HG03571 (cell line): Measurements from ENCODE around the gene OSBPL2.

Experiments
- ATAC-seq: cut with Tn5 transposase; IDR thresholded peaks from one replicate; pipeline ENCODE4 v1.9.1; 2021; ENCODE audit not compliant: unreplicated experiment

OSBPL2 gene

DNA sequence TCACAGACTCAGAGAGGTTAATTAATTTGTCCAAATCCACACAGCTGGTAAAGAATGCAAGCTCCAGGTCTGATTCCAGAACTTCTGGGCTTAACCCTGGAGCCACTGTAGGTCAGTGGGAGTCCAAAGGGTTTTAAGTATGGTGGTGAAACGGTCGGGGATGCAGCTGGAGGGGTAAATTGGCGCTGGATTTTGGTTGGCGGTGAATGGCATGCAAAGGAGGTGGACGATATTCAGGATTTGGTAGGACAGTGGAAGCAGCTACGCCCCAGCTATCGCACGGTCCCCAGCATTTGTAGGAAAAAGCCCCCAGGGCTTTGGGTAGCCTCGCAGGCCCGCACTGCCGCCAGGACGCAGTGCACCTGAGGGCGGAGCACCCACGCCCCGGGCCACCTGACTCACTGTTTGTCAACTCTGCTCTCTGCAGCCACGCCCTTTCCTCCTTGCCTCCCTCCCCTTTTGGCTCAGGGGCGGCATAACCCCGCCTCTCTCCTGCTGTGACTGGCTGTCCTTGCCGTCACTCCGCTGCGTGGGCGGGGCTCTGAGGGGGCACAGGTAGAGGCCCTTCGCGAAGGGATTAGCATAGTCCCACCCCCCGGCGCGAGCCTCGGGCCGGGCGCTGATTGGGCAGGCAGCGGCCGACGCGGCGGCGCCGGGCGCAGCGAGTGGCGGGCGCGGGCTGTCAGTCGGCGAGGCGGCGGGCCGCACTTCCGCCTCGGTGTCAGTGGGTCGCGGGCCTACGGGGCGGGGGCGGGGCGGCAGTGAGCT lies at the start of gene OSBPL2:
OSBPL2 (plus strand) TSS at position 721 of the 768 bp plus-strand sequence. CDS start 17,664 bp downstream, outside the sequence.
- peak; percentile 99 for ATAC-seq

DNA sequence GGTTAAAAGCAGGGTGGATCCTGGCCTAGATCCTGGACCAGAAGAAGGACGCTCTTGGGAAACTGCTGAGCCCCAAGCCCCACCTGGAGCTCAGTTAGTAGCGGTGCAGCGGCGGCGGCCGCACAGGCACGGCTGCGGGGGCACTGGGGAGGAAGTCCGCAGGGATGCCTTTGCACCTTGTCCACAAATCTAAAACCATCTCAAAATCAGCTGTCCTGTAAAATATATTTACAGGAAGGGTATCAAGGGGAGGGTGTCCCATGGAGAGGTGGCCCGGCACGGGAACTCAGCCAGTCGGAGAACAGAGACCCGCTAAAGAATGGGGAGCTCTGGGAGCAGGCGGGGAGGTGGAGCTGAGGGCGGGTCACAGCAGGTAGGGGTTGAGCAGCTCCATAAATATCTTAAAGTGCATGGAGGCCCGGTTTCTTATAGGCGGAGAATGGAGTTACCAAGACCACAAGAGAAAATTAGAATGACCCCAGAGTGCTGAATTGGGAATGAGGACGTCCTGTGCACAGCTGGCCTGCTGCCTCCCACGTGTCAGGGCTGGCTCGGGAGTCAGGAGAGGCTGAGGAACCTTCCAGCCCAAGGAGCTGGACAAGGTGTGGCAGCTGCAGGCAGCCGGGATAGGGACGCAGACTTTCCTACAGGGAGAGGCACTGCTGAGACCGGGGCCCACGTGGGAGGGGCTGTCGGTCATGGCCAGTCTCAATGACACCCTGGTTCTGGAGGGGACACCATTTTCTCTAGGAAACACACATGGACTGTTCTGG lies 47.5 kb upstream of the OSBPL2 start:
- no peak for ATAC-seq

DNA sequence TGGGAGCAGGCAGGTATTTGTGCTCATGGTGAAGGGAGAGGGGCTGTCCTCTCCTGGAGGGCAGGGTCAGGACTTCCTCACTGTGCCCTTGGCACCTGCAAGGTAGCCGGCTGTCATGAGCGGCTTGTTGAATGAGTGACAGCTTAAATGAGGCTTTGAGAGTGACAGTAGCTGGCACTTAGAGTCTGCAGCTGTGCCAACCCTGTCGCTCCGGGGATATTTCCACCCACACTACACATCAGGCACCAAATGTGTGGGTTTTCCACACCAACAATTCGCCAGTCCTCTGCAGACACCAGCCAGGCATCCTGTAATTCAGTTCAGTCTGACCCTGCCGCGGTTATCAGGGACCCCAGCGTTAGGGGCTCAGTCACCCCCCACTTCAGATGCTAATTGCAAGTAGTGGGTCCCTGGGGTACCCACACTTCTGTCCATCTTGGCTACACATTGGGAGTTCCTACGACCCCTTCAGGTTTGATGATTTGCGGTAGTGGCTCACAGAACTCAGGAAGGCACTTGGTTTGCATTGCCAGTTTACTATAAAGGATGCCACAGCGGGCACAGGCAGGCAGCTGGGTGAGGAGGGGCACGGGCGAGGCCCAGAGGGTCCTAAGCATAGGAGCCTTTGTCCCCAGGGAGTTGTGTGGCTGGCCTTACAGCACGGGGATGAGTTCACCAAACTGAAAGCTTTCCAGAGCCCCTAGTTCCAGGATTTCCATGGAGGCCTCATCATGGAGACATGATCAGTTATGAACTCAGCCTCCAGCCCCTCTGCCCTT lies 46.4 kb upstream of the OSBPL2 start:
- no peak for ATAC-seq

DNA sequence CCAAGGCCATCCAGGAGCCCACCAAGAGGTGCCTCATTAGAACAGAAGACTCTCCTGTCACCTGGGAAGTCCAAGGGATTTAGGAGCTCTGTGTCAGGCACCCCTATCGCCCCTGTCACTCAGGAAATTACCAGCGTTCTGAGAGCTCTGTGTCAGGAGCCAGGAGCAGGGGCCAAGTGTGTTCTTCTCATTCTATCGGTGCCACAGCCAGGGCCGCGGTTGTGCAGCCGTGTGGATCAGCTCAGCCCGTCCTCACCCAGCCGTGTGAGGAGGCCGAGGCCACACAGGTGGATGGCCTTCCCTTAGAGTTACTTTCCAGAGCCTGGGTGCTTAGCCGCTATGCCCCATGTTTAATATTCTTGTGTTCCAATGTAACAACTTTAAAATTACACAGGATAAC lies 45.7 kb upstream of the OSBPL2 start:
- no peak for ATAC-seq

DNA sequence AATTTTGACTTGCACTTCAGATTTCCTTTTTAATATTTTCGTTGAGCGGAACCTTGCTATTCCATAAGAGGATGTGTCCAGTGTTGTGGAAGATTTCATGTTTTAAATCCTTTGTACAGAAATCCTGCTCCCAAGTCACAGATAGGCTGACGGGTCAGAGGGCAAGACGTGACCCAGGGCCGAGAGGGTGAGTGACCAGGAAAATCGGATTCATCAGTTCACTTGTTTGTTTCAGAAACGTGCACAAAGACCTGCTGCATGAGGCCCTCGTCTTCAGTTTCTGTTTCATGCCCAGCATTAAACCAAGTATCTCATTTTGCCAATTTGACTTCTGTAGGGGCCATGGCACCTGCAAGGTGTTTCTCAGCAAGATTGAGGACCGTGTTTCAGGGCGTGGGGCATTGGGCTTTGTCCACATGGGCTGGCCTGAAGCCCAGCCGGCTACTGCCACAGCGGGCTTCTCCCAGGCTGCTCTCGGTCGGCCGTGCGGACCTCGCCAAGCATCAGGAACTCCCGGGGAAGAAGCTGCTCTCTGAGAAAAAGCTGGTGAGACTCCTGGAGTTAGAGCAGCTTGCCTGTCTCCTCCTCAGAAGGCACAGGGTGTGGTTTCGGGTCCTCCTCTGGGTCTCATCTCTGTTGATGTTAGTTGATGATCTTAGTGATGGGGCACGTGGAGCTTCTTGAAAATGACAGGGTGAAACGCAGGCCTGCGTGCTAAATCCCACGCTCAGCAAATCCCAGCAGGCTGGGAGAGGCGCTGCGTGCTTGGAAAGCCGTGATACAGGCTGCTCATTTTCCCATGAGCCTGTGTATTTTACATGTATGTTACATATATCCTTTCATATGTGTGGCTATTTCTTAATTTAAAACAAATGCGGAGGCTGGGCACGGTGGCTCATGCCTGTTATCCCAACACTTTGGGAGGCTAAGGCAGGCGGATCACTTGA lies 45.0 kb upstream of the OSBPL2 start:
- no peak for ATAC-seq

DNA sequence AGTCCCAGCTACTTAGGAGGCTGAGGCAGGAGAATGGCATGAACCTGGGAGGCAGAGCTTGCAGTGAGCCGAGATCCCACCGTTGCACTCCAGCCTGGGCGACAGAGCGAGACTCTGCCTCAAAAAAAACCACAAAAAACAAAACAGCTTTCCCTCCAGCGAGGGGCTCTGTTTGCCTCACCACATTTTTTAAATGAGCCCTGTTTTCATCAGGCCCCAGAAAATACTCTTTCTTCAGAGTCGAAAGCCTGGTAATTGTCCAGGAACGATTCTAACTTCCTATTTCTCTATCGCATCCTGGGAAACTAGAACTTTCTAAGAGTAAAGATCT lies 43.3 kb upstream of the OSBPL2 start:
- no peak for ATAC-seq

DNA sequence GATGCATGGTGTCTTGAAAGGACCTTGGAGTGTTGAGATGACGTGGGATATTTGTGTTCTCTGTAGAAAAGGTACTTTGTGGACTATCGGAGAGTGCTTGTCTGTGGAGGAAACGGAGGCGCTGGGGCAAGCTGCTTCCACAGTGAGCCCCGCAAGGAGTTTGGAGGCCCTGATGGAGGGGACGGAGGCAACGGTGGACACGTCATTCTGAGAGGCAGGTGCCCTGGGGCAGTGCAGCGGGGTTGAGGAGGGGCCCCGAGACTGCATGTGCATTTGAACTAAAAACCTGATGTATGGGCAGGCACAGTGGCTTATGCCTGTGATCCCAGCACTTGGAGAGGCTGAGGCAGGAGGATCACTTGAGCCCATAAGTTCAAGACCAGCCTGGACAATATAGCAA lies 42.6 kb upstream of the OSBPL2 start:
- ATAC-seq, result no peak

DNA sequence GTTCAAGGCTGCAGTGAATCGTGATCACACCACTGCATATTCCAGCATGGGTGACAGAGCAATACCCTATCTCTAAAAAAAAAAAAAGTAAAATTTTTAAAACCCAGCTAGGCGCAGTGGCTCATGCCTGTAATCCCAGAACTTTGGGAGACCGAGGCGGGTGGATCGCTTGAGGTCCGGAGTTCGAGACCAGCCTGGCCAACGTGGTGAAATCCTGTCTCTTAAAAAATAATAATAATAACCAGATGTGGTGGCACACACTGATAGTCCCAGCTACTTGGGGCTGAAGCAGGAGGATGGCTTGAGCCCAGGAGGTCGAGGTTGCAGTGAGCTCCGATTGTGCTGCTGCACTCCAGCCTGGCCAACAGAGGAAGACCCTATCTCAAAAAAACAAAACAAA lies 42.0 kb upstream of the OSBPL2 start:
- no peak for ATAC-seq

DNA sequence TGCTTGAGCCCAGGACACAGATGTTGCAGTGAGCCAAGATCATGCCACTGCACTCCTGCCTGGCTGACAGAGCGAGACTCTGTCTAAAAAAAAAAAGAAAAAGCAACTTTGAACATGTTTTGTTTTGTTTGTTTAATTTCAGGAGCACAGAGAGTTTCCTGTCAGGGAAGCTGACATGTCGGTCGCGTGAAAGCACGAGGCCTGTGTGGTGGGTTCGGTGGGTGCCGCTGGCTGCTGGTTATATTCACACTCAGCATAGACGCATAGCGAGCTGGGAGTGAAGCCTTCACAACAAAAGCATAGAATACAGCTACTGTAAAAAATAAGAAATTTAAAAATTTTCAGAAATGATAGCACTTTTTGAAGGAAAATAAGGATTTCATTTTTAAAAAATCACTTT lies 41.0 kb upstream of the OSBPL2 start:
- ATAC-seq, result no peak

DNA sequence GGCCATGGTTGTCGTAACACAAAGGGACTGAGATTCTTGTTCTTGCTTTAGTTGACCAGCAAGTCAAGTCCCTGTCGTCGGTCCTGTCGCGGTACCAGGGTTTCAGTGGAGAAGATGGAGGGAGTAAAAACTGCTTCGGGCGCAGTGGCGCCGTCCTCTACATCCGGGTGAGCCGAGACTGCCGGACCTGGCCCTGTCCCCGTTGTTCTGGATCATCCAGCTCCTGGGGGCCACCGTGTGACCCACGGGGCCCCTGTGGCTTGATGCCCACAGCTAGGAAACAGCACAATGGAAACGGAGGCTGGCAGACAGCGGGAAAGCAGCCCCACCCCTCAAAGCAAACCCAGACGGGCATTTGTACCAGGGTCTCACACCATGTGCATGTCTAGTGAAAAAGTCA lies 40.5 kb upstream of the OSBPL2 start:
- no peak for ATAC-seq

DNA sequence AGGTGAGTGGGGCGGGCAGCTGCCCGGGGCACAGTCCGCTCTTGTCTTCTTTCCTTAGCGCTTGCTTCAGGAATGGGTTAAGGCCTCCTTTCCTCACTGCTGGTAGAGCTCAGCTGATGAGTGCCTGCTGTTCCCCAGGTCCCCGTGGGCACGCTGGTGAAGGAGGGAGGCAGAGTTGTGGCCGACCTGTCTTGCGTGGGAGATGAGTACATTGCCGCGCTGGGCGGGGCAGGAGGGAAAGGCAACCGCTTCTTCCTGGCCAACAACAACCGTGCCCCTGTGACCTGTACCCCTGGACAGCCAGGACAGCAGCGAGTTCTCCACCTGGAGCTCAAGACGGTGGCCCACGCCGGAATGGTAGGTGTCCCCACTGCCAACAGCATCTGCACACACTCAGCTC lies 39.8 kb upstream of the OSBPL2 start:
- ATAC-seq, result no peak

DNA sequence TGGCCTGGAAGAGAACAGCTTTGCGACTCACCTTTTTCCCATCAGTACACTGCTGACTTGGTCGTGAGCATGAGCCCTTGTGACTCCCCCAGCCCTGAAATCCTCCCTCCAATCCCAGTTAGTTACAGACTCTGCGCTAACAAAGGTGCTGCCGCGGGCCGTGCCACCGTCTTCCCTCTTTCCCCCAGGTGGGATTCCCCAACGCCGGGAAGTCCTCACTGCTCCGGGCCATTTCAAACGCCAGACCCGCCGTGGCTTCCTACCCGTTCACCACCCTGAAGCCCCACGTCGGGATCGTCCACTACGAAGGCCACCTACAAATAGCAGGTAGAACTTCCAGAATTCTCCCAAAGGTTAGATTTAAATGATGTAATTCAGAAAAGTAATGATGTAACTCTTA lies 39.4 kb upstream of the OSBPL2 start:
- ATAC-seq, result no peak

DNA sequence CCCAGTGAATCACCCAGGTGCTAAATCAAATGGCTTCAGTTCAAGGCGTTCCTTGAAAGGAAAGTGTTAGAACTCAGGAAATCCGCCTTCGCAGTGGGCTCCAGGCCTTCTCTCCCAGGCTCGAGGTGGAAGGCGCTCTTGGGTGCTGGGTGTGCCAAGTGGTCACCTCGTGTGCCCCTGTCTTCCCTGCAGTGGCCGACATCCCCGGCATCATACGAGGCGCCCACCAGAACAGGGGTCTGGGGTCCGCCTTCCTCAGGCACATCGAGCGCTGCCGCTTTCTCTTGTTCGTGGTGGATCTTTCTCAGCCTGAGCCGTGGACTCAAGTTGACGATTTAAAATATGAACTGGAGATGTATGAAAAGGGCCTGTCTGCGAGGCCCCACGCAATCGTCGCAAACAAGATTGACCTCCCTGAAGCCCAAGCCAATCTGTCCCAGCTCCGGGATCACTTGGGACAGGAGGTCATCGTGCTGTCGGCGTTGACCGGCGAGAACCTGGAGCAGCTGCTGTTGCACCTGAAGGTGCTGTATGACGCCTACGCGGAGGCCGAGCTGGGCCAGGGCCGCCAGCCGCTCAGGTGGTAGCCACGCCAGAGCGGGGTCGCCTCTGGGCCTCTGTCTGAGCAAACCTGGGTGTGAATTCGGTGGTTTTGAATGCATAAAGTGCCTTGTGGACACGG lies 37.7 kb upstream of the OSBPL2 start:
- ATAC-seq, result no peak

DNA sequence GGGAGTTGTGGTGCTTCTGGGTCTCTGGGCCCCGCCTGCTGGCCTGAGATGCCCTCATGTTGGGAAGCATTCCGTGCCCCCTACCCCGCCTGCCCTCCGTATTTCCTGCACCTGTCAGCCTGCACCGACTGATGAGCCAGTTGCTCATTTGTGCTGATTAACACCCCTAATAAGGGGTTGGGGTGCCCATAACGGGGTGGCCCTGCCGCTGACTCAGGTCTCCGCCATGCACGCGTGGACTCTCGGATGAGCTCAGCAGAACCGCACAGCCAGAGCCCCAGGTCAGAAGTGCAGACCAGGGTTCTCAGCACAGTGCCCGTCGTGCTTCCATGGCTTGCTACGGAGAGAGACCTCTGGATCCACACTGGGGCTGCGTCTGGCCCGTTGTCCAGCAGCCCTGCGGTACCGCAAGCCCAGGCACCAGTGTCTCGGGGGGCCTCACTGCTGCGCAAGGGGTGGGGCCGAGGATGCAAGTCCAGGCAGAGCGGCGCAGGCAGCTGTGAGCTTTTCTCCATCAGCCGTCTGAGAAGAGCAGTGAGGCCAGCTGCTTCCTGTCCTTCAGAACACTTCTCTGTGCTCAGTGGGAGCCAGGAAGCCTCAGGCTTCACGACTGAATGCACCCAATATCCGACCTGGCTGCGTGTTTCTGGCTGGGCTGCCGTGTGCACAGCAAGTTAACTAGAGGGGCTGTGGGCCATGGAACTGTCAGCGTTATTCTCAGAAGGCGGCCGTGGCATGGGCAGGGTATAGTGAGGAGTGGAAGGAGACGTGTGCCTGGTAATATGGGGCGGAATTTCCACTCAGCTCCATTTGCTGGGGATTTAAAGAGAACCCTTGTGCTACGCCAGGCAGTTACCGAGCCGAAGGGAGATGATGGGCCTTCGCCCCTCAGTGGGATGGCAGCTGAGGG lies 36.9 kb upstream of the OSBPL2 start:
- ATAC-seq, result peak; percentile 80

DNA sequence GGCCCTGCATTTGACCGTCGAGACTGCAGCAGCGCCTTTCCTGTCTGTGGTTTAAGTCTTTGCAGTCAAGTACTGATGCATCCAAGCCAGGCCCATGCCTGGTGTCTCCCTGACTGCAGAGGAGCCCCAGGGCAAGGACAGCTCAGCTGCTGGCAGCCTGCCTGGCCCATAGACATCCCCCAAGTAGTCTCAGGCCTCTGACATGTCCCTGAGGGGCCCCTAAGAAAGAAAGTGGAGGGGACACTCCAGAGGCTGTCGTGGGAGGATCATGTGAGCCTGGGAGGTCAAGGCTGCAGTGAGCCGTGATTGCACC lies 36.3 kb upstream of the OSBPL2 start:
- ATAC-seq, result no peak

DNA sequence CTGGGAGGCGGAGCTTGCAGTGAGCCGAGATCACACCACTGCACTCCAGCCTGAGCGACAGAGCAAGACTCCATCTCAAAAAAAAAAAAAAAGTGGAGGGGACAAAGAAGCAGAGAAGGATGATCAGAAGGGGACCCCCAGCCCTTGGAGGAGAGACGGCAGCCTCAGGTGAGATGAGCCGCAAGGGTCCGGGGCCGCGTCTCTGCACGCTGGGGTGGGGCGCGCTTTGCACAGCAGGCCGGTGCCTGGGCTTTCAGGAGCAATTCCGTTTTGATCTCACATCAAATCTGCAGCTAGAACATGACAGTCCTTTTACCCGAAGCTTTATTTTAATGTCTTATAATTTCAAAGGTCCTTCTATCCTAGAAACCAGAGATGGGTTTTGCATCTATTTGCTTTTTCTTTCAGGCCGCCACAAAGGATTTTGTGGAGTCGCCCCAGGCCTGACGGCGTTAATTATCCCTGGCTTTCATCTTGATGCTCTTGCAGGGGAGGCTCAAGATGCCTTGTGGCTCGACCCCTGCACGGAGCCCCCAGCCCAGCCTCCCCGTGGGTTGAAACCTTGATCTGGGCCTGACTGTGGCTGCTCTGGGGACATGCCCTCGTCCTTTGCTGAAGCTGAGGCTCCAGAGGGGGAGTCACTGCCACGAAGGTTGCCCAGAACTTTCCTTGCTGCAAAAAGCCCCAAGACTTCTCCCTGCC lies 35.5 kb upstream of the OSBPL2 start:
- no peak for ATAC-seq

DNA sequence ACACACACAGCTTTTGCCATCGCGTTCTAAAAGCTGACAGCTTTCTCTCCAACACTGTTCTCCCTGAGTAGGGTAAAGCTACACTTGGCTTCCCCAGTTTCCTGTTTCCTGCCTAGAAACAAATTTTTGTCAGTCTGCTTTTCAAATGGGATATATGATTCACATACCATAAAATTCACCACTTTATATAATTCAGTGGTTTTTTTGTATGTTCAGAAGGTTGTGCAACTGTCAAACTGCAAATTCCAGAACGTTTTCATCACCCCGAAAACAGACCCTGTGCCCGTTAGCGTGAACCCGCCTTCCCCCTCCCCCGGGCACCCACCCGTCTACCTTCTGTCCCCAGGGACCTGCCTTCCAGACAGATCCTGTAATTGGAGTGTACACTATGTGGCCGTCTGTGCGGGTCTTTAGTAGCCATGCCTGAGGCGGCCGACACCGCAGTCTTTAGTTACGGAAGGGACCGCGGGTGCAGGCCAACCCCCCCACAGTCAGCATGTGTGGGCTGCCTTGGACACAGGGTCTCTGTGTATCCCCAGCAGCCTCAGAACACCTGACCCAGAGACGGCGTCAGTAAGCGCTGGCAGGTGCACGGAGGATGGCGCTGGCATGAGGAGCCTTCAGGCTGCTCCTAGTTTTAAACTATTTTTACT lies 34.8 kb upstream of the OSBPL2 start:
- ATAC-seq, result no peak
